HEK293 (cell line): ENCODE measurements around the gene TOMM40L.

Experiments used
- CTCF ChIA-PET: fragments of 350-600 bp; formaldehyde crosslinking; extraction: SDS; loops from one replicate; lab custom pipeline; 2021; ENCODE audit warnings: antibody characterized with exemption; lab: Yijun Ruan, JAX
- POLR2A ChIA-PET: fragments of 300-600 bp; formaldehyde crosslinking; extraction: SDS; loops from one replicate; lab custom pipeline; 2020; ENCODE audit warnings: antibody characterized with exemption, inconsistent platforms; lab: Yijun Ruan, JAX
- H3K27ac ChIP-seq: fragments of 200-500 bp; sonication (Bioruptor generic); 2 replicates; pipeline ENCODE4 v1.5.1; 2014; ENCODE audit warnings: low read depth, low read length, control low read depth, inconsistent platforms; ENCODE audit errors: extremely low read depth
- H3K36me3 ChIP-seq, 2 experiments: fragments of 200-500 bp in 1 of 2; sonication (Bioruptor generic) in 1 of 2; 1 replicate in 1 of 2; 2 replicates in 1 of 2; pipeline ENCODE4 v1.5.1; 2014 to 2017; ENCODE audit warnings: inconsistent platforms in 2 of 2, low read length in 2 of 2; ENCODE audit not compliant: control insufficient read depth in 2 of 2, insufficient read depth in 1 of 2
- H3K4me1 ChIP-seq: fragments of 200-500 bp; sonication (Bioruptor generic); 2 replicates; pipeline ENCODE4 v1.5.1; 2014; ENCODE audit warnings: mild to moderate bottlenecking, low read length, inconsistent platforms; ENCODE audit not compliant: control insufficient read depth, insufficient read depth
- H3K4me3 ChIP-seq: 2 replicates; pipeline ENCODE4 v1.5.1; 2011; ENCODE audit warnings: low read depth, mild to moderate bottlenecking, control low read depth, low read length, moderate library complexity
- H3K9me3 ChIP-seq: fragments of 200-500 bp; sonication (Bioruptor generic); 2 replicates; pipeline ENCODE4 v1.5.1; 2014; ENCODE audit warnings: low read depth, low read length, inconsistent platforms; ENCODE audit not compliant: control insufficient read depth, insufficient read depth
- GFI1B ChIP-seq: fragments of 450-650 bp; formaldehyde crosslinking; IDR thresholded peaks from 2 replicates; pipeline ENCODE4 v1.5.1; 2016; ENCODE audit warnings: missing biosample characterization, missing genetic modification characterization
- KLF10 ChIP-seq: fragments of 450-650 bp; IDR thresholded peaks from 2 replicates; pipeline ENCODE4 v1.5.1; 2018; ENCODE audit warnings: missing biosample characterization, mild to moderate bottlenecking, missing genetic modification characterization
- PRDM1 ChIP-seq: fragments of 450-650 bp; formaldehyde crosslinking; IDR thresholded peaks from 2 replicates; pipeline ENCODE4; 2016; ENCODE audit warnings: missing biosample characterization, missing genetic modification characterization
- WT1 ChIP-seq: fragments of 450-650 bp; formaldehyde crosslinking; IDR thresholded peaks from 2 replicates; pipeline ENCODE4 v1.5.1; 2016; ENCODE audit warnings: missing biosample characterization, missing genetic modification characterization
- ZNF114 ChIP-seq: fragments of 450-650 bp; formaldehyde crosslinking; IDR thresholded peaks from 2 replicates; pipeline ENCODE4 v1.5.0; 2017; ENCODE audit warnings: missing biosample characterization, missing genetic modification characterization
- ZNF202 ChIP-seq: fragments of 450-650 bp; formaldehyde crosslinking; IDR thresholded peaks from 2 replicates; pipeline ENCODE4 v1.5.1; 2016; ENCODE audit warnings: missing biosample characterization, missing genetic modification characterization, borderline replicate concordance
- ZNF24 ChIP-seq: fragments of 450-650 bp; formaldehyde crosslinking; IDR thresholded peaks from 2 replicates; pipeline ENCODE4 v1.5.1; 2016; ENCODE audit warnings: missing biosample characterization, missing genetic modification characterization
- ZNF248 ChIP-seq: fragments of 450-650 bp; formaldehyde crosslinking; IDR thresholded peaks from 2 replicates; pipeline ENCODE4 v1.5.1; 2017; ENCODE audit warnings: missing biosample characterization, missing genetic modification characterization
- ZNF341 ChIP-seq: fragments of 450-650 bp; formaldehyde crosslinking; IDR thresholded peaks from 2 replicates; pipeline ENCODE4; 2016; ENCODE audit warnings: low read depth, missing biosample characterization, missing genetic modification characterization
- ZNF544 ChIP-seq: fragments of 450-650 bp; formaldehyde crosslinking; IDR thresholded peaks from 2 replicates; pipeline ENCODE4 v1.5.0; 2017; ENCODE audit warnings: missing biosample characterization, missing genetic modification characterization
- ZNF623 ChIP-seq: fragments of 450-650 bp; formaldehyde crosslinking; IDR thresholded peaks from 2 replicates; pipeline ENCODE4 v1.5.1; 2016; ENCODE audit warnings: missing biosample characterization, missing genetic modification characterization

The TOMM40L gene

GRCh38 chr1:161274874-161275273 lies 49.0 kb downstream of the TOMM40L start:
- Histone ChIP-seq H3K9me3 (no peaks in the 10 kb centered on the region), H3K4me1 (no peaks in the 10 kb centered on the region), H3K27ac (no peak overlapping the region), H3K4me3 (no peak overlapping the region), H3K36me3 (no peaks in the 10 kb centered on the region)
- ChIA-PET POLR2A (no interaction called here), CTCF (interaction anchor here (0.5 to 1.3 kb wide), 5 partner anchors 16 to 116 kb away, joined by 3 to 4 read pairs (median 3); partner anchors contain the start of genes TOMM40L and USP21)
- TF ChIP-seq ZNF341 (no peak), ZNF114 (tag by site-specific recombination) (no peak), WT1 (no peak), PRDM1 (tag by site-specific recombination) (no peak), ZNF544 (tag by site-specific recombination) (no peak), GFI1B (no peak), KLF10 (tag by site-specific recombination) (no peak), ZNF248 (tag by site-specific recombination) (no peak), ZNF24 (no peak), ZNF202 (no peak), ZNF623 (tag by site-specific recombination) (no peak)
